HepG2 (cell line): ENCODE measurements around the gene SLC4A11. TPM values are rescaled to one million over a fixed set of nuclear protein-coding genes. Genes with fewer than 3 reads are reported as not detected.

Experiments
- CC2D1A ChIP-seq: sonication (generic); formaldehyde crosslinking; IDR thresholded peaks from 2 replicates; pipeline ENCODE4 v1.8.1; 2023; ENCODE audit warnings: mild to moderate bottlenecking, missing genetic modification reagents
- GTF3A ChIP-seq: sonication (generic); formaldehyde crosslinking; conservative IDR thresholded peaks from 2 replicates; pipeline ENCODE4 v1.4.0; 2020; ENCODE audit warnings: mild to moderate bottlenecking, missing genetic modification reagents
- NFKB2 ChIP-seq: sonication (generic); formaldehyde crosslinking; IDR thresholded peaks from 2 replicates; pipeline ENCODE4 v1.4.0; 2020; ENCODE audit warnings: missing genetic modification reagents, borderline replicate concordance
- NR2F2 ChIP-seq: IDR thresholded peaks from 2 replicates; pipeline ENCODE4 v1.6.1; 2012; ENCODE audit warnings: low read depth, inconsistent platforms, borderline replicate concordance
- RNF219 ChIP-seq: sonication (generic); formaldehyde crosslinking; IDR thresholded peaks from 2 replicates; pipeline ENCODE4 v1.5.0; 2020; ENCODE audit warnings: mild to moderate bottlenecking, missing genetic modification reagents
- ZNF318 ChIP-seq: sonication (generic); formaldehyde crosslinking; IDR thresholded peaks from 2 replicates; pipeline ENCODE4 v1.4.0; 2020; ENCODE audit warnings: mild to moderate bottlenecking, missing genetic modification reagents
- ZNF335 ChIP-seq: sonication (generic); formaldehyde crosslinking; IDR thresholded peaks from 2 replicates; pipeline ENCODE4 v1.4.0; 2020; ENCODE audit warnings: missing genetic modification reagents
- ZNF33B ChIP-seq: sonication (generic); formaldehyde crosslinking; IDR thresholded peaks from 2 replicates; pipeline ENCODE4 v1.5.1; 2020; ENCODE audit warnings: mild to moderate bottlenecking, missing genetic modification reagents
- polyA plus RNA-seq, 8 experiments: library from polyadenylated mRNA; depleted of rRNA in 3 of 8; stranded (reverse) in 7 of 8; unstranded in 1 of 8; fragments of >200 nt; fragmentation: Illumina TruSeq in 4 of 8; extraction: Trizol in 4 of 8; gene quantifications; 2 replicates each; pipeline versions ENCODE4 v1.2.1 to v1.2.3, GENCODE V29; 2011 to 2016; ENCODE audit warnings: low read depth in 4 of 8, missing spikeins in 1 of 8, mixed read lengths in 1 of 8; ENCODE audit not compliant: insufficient read depth in 1 of 8
- total RNA-seq, 5 experiments: library from RNA; depleted of rRNA; stranded (reverse); fragments of >200 nt; fragmentation: Illumina TruSeq; extraction: Trizol; gene quantifications; 2 replicates each; pipeline ENCODE4 v1.2.3, GENCODE V29; 2016; ENCODE audit warnings: low read depth in 1 of 5
- TF ChIP-seq, protein P1 (sequence below): sonication (generic); formaldehyde crosslinking; IDR thresholded peaks from 2 replicates; pipeline ENCODE4 v1.5.1; 2020; ENCODE audit warnings: missing genetic modification reagents, mild to moderate bottlenecking, borderline replicate concordance
- TF ChIP-seq, protein P2 (sequence below): sonication (generic); formaldehyde crosslinking; IDR thresholded peaks from 2 replicates; pipeline ENCODE4 v1.4.0; 2020; ENCODE audit warnings: missing genetic modification reagents, borderline replicate concordance

Gene SLC4A11
- total and polyA plus RNA-seq, 2 of the 13 experiments (the other 11 are each of a cell fraction or from before 2014, with no cell fraction given), result 3.9 to 27.0 TPM

DNA sequence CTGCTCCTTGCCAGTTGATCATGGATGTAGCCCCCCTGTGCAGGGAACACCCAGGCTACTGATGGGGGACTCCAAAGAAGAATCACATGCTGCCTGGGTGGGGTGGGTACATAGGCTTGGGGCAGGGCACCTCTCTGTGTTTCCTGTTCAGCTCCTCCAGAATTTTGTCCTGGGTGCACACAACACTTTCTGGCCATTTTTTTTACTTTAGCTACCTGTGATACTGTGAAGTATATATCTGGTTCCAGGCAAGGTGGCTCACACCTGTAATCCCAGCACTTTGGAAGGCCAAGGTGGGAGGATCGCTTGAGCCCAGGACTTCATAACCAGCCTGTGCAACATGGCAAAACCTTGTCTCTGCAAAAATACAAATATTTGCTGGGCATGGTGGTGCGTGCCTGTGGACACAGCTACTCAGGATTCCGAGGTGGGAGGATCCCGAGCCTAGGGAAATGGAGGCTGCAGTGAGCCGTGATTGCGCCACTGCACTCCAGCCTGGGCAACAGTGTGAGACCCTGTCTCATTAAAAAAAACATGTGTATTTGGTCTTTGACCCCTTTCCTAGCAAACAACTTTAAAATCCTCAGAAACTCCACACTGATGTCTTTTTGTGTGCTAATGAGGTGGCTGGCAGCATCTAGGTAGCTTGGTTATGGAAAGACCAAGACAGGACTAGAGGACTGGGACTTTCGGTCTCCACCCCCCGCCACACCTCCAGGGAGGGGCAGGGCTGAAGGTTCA lies 14.1 kb downstream of the SLC4A11 start (continued):
- TF ChIP-seq ZNF318 (CRISPR knock-in tag) (no peak; the same call in none of the 2 replicates), CC2D1A (CRISPR knock-in tag) (no peak), NR2F2 (0 out of 2 replicates have a peak, but pooled peaks have one; percentile 49), GTF3A (CRISPR knock-in tag) (no peak), RNF219 (CRISPR knock-in tag) (peak; percentile 68; the same call in 1 of the 2 replicates), NFKB2 (CRISPR knock-in tag) (peak; percentile 53; the same call in 1 of the 2 replicates), ZNF33B (CRISPR knock-in tag) (no peak), ZNF335 (CRISPR knock-in tag) (no peak)
- TF ChIP-seq, protein P1, sequence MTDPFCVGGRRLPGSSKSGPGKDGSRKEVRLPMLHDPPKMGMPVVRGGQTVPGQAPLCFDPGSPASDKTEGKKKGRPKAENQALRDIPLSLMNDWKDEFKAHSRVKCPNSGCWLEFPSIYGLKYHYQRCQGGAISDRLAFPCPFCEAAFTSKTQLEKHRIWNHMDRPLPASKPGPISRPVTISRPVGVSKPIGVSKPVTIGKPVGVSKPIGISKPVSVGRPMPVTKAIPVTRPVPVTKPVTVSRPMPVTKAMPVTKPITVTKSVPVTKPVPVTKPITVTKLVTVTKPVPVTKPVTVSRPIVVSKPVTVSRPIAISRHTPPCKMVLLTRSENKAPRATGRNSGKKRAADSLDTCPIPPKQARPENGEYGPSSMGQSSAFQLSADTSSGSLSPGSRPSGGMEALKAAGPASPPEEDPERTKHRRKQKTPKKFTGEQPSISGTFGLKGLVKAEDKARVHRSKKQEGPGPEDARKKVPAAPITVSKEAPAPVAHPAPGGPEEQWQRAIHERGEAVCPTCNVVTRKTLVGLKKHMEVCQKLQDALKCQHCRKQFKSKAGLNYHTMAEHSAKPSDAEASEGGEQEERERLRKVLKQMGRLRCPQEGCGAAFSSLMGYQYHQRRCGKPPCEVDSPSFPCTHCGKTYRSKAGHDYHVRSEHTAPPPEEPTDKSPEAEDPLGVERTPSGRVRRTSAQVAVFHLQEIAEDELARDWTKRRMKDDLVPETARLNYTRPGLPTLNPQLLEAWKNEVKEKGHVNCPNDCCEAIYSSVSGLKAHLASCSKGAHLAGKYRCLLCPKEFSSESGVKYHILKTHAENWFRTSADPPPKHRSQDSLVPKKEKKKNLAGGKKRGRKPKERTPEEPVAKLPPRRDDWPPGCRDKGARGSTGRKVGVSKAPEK, result no peak
- TF ChIP-seq, protein P2, sequence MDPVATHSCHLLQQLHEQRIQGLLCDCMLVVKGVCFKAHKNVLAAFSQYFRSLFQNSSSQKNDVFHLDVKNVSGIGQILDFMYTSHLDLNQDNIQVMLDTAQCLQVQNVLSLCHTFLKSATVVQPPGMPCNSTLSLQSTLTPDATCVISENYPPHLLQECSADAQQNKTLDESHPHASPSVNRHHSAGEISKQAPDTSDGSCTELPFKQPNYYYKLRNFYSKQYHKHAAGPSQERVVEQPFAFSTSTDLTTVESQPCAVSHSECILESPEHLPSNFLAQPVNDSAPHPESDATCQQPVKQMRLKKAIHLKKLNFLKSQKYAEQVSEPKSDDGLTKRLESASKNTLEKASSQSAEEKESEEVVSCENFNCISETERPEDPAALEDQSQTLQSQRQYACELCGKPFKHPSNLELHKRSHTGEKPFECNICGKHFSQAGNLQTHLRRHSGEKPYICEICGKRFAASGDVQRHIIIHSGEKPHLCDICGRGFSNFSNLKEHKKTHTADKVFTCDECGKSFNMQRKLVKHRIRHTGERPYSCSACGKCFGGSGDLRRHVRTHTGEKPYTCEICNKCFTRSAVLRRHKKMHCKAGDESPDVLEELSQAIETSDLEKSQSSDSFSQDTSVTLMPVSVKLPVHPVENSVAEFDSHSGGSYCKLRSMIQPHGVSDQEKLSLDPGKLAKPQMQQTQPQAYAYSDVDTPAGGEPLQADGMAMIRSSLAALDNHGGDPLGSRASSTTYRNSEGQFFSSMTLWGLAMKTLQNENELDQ (CRISPR knock-in tag), result 0 out of 2 replicates have a peak, but pooled peaks have one; percentile 31
